Measurements from ENCODE around the gene ME2. TPM values are rescaled to one million over a fixed set of nuclear protein-coding genes. Genes with fewer than 3 reads are reported as not detected.

Gene ME2
- total and polyA plus RNA-seq, 2 donors (not counting 3 experiments of a cell fraction or from before 2014, with no cell fraction given) = 28.6 to 42.4 TPM

DNA sequence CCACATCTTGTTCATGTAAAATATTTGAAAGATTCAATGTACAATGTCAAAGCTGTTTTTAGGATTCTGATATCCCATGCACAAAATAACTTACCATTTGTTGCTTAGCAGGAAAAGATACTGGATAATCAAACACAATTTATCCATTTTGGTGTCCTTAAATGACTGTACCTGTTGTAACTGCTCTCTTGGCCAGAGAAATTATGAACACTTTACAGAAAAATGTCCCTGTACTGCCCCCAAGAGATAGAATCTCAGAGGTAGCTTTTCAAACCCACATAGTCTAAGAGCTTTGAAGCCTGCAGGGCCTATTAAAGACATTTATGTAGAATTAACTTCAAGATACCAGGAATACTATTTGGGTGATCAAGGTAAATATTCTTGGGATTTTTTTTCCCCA, 12.2 kb upstream of the ME2 start:
- ChIA-PET CTCF (interaction anchor here (0.6 to 1.7 kb wide), 9 partner anchors 10 to 438 kb away, joined by 3 to 12 read pairs (median 4); partner anchors contain the start of genes ME2 and MRO), POLR2A (no interaction called here)
- peaks cover 3% of the 10 kb centered on the region for H3K4me1 ChIP-seq (ENCODE audit: control insufficient read depth, extremely low read depth, insufficient read depth, low read length)
- no peak overlapping the region for H3K27ac ChIP-seq (ENCODE audit: insufficient read depth, low read depth, low read length)
- BruUV-seq (replicated peaks) = no TSS peak
- peaks cover 0 to 3% of the 10 kb centered on the region in 2 experiments for H3K27me3 ChIP-seq (ENCODE audit: control insufficient read depth in 2 of 2, insufficient read depth in 2 of 2, low read length in 2 of 2)
- no peaks in the 10 kb centered on the region for H4K20me1 ChIP-seq (replicated peaks; ENCODE audit: control insufficient read depth, extremely low read depth, insufficient read depth, low read length)
- no peak overlapping the region for H3K4me3 ChIP-seq (replicated peaks in 1 of 3; ENCODE audit: insufficient read depth in 1 of 3, low read depth in 1 of 3, low read length in 3 of 3)
- no peaks in the 10 kb centered on the region for H3K9me3 ChIP-seq (replicated peaks; ENCODE audit: control insufficient read depth, insufficient read depth, low read length)
- H2AFZ ChIP-seq (ENCODE audit: low read depth, low read length) = no peak overlapping the region
- TF ChIP-seq GATA2 (IDR thresholded peaks at IDR 0.05; ENCODE audit: insufficient read depth, insufficient read length, low read depth, low read length) (no peak), MYC (IDR thresholded peaks at IDR 0.05; ENCODE audit: low read depth, low read length) (no peak), POLR2AphosphoS5 (IDR thresholded peaks at IDR 0.05; ENCODE audit: insufficient read depth, low read depth, low read length) (no peak), JUN (IDR thresholded peaks at IDR 0.05; ENCODE audit: borderline replicate concordance, insufficient read depth, insufficient read length, low read depth) (no peak), EZH2 (IDR thresholded peaks at IDR 0.05; ENCODE audit: borderline replicate concordance, low read depth, low read length, severe bottlenecking) (no peak), FOS (IDR thresholded peaks at IDR 0.05; ENCODE audit: borderline replicate concordance, insufficient read depth, low read length) (no peak), POLR2A (IDR thresholded peaks at IDR 0.05; ENCODE audit: low read depth, low read length) (no peak)
- TF ChIP-seq, protein P1, sequence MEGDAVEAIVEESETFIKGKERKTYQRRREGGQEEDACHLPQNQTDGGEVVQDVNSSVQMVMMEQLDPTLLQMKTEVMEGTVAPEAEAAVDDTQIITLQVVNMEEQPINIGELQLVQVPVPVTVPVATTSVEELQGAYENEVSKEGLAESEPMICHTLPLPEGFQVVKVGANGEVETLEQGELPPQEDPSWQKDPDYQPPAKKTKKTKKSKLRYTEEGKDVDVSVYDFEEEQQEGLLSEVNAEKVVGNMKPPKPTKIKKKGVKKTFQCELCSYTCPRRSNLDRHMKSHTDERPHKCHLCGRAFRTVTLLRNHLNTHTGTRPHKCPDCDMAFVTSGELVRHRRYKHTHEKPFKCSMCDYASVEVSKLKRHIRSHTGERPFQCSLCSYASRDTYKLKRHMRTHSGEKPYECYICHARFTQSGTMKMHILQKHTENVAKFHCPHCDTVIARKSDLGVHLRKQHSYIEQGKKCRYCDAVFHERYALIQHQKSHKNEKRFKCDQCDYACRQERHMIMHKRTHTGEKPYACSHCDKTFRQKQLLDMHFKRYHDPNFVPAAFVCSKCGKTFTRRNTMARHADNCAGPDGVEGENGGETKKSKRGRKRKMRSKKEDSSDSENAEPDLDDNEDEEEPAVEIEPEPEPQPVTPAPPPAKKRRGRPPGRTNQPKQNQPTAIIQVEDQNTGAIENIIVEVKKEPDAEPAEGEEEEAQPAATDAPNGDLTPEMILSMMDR (IDR thresholded peaks at IDR 0.05; ENCODE audit: extremely low read depth in 1 of 2, insufficient read depth in 1 of 2, low read depth in 1 of 2, low read length in 2 of 2) = no peak
- TF ChIP-seq, protein P2, sequence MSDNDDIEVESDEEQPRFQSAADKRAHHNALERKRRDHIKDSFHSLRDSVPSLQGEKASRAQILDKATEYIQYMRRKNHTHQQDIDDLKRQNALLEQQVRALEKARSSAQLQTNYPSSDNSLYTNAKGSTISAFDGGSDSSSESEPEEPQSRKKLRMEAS (IDR thresholded peaks at IDR 0.05; ENCODE audit: insufficient read depth, insufficient read length) = no peak
- no peaks in the 10 kb centered on the region for H3K9me1 ChIP-seq (replicated peaks; ENCODE audit: control insufficient read depth, extremely low read depth, insufficient read depth, low read length)
- intact Hi-C loops (cut with micrococcal nuclease) = loop anchor here (1.0 kb wide), 1 partner anchor 46 kb away; the partner anchor contains the start of gene MRO
- no peaks in the 10 kb centered on the region for H3K36me3 ChIP-seq (ENCODE audit: control insufficient read depth in 2 of 2, extremely low read depth in 1 of 2, insufficient read depth in 2 of 2, low read length in 2 of 2)
- no peak overlapping the region for H3K9ac ChIP-seq (replicated peaks; ENCODE audit: extremely low read depth, insufficient read depth, low read length)
- dilution Hi-C loops (cut with MboI; ENCODE audit: extremely low pct_ligation_motif_present, low sequenced_read_pairs) = no loop called here
- peak; percentile 12 for DNase-seq (ENCODE audit: low read depth, low spot score)
- FAIRE-seq = no peak
- no peaks in the 10 kb centered on the region for H3K79me2 ChIP-seq (ENCODE audit: control insufficient read depth, insufficient read depth, low read length)
- H3K4me2 ChIP-seq (ENCODE audit: insufficient read depth, low read length) = no peak overlapping the region

Measured in endothelial cell of umbilical vein (primary cell).